NCI-H69 (cell line): ENCODE results near the gene LRRC73.
"Not testable (repeated sequence)": the region's sequence is repeated elsewhere in the genome, so short reads cannot be mapped to it uniquely, and the experiment has no call there.

Experiments used
- DNase-seq: peaks from one replicate; lab custom pipeline; 2025; lab: John Stamatoyannopoulos, UW

LRRC73 gene

DNA sequence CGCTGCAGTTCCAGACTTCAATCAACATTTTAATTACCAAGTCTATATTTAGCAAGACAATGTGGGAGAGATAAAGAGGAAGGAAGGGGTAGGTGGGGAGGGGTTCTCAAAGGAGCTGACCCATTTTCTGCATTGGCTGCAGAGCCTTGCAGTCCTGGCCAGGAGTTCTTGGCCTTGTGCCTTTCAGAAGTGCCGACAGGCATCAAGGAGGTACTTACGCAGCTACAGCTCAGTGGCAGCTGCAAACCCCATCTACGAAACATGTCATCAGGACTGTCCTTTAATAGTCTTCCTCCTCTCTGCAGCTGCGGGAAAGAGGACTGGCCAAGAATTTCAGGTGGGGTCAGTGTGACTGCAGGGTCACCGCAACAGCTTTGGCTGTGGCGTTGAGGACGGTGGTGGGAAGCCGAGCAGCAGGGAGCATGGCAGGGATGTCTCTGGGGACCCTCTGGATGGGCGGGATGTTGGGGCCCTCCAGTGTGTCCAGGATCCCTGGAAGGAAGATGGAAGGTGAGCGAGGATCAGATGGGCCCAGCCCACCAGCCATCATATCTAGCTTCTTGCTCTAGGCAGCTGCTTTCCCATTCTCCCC, 1.8 kb upstream of the LRRC73 start:
- DNase-seq: no peak

DNA sequence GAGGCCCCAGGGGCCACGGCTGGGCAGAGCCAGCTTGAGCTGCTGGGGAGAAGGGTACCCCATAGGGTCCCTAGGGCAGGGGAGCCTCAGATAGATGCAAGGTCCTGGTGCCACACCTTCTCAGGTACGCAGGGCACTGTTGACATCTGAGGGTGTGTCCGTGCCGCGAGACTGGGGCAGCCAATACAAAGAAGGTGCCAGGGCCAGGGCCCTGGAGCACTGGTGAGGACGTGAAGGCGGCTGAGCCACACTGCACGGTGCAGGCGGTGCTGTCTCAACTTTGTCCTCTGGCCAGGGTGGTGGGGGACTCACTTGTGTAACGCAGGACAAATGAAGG, 649 bp upstream of the LRRC73 start:
- DNase-seq: no peak

GRCh38 chr6:43509142-43509983, 783 bp downstream of the LRRC73 start:
- peak; percentile 32 for DNase-seq

- DNase-seq: no peak
These were observed 1.5 kb downstream of the LRRC73 start for GRCh38 chr6:43508481-43509141.

GRCh38 chr6:43506667-43507471, 3.3 kb downstream of the LRRC73 start:
- peak; percentile 77 for DNase-seq

- DNase-seq: no peak
These were observed 4.0 kb downstream of the LRRC73 start for GRCh38 chr6:43506171-43506570.

- no peak for DNase-seq
These were observed 4.4 kb downstream of the LRRC73 start for GRCh38 chr6:43505718-43506117.

DNA sequence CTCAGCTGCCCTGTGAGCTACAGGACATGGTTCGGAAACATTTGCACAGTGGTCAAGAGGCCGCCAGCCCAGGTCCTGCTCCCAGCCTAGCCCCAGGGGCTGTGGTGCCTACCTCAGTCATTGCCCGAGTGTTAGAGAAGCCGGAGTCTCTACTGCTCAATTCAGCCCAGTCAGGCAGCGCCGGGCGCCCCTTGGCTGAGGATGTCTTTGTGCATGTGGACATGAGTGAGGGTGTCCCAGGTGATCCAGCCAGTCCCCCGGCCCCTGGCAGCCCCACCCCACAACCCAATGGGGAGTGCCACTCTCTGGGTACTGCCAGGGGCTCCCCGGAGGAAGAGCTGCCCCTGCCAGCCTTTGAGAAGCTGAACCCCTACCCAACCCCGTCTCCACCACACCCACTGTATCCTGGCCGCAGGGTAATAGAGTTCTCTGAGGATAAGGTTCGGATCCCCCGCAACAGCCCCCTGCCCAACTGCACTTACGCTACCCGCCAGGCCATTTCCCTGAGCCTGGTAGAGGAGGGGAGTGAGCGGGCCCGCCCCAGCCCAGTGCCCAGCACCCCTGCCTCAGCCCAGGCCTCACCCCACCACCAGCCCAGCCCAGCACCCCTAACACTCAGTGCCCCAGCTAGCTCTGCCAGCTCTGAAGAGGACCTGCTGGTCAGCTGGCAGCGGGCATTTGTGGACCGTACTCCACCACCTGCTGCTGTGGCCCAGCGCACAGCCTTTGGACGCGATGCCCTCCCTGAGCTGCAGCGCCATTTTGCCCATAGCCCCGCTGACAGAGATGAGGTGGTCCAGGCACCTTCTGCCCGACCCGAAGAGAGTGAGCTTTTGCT, 5.2 kb downstream of the LRRC73 start:
- no peak for DNase-seq

GRCh38 chr6:43503443-43503842, 6.7 kb downstream of the LRRC73 start:
- no peak for DNase-seq

GRCh38 chr6:43502666-43503065, 7.5 kb downstream of the LRRC73 start:
- no peak for DNase-seq

DNA sequence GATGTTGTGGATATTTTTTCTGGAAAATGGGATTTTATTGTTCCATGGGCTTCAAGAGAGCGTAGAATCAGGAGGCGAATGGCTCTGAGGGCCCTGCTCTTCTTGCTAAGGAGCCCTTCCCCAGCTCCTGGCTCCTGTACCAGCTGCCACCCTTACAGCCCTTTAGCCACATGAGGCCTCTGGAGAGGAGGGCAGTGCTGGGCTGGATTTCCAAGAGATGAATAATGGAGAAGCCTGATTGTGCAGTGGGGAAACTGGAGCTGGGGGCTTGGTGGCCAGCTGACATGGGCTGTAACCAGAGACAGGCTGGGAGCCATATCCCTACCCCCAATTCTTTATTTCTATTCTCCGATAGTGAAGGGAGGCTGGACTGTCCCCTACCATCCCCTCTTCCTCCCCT, 9.2 kb downstream of the LRRC73 start:
- DNase-seq: no peak

GRCh38 chr6:43499028-43499815, 10.9 kb downstream of the LRRC73 start:
- DNase-seq: no peak

- not testable (repeated sequence) for DNase-seq
These were observed 11.9 kb downstream of the LRRC73 start for GRCh38 chr6:43498291-43498690.

DNA sequence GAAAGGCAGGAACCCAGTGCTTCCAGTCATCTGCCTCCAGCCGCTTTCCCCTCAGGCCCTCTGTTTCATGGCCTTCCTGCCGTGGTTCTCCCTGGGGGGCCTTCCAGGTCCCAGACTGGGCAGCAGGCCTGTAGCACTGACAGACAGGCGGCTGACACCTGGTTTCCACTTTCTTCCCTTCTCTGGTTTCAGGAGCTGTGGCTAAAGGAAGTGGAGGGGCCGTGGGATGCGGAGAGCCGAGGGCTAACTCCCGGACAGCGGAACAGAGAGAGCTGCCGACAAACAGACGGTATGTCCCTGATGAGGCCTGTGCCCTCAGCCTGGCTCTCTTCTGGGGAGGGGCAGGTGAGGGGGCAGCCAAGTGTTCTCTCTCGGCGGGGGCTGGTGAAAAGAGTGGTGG, 12.5 kb downstream of the LRRC73 start:
- no peak for DNase-seq

- DNase-seq: no peak
These were observed 13.1 kb downstream of the LRRC73 start for GRCh38 chr6:43497129-43497396.

DNA sequence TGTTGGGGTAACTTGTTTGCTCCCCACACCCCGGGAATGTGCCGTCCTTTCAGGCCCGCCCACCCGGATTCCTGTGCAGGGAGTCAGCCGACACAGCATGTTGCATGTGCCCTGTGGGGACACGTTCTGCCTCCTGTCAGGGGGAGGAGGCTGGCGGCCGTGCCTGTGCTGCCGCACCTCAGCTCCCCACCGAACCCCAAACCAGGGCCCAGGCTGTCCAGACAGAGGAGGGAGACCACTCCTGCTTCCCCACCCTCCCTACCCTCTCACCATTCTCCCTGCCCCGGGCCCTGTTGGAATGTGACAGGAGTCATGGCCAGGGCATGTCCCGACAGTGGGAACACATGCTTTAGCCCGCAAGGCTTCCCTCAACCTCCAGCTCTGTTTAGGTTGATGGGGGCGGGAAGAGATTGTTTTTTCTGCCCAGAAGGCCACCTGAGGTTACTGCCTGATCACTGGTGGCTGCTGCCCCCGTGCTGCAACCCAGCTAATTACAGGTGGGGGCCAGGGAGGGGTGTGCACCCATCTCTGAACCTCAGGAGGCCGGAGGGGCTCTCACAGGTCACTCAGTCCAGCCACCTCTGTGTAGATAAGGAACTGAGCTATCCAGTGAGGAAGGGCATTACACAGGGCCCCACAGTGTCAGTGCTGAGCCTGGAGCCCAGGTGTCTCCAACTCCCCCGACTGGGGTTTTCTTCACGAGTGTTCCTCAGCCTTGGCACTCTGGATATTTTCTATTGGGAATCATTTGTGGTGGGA, 13.6 kb downstream of the LRRC73 start:
- DNase-seq: peak; percentile 27

GRCh38 chr6:43495409-43495941, 14.7 kb downstream of the LRRC73 start:
- DNase-seq: peak; percentile 40

DNA sequence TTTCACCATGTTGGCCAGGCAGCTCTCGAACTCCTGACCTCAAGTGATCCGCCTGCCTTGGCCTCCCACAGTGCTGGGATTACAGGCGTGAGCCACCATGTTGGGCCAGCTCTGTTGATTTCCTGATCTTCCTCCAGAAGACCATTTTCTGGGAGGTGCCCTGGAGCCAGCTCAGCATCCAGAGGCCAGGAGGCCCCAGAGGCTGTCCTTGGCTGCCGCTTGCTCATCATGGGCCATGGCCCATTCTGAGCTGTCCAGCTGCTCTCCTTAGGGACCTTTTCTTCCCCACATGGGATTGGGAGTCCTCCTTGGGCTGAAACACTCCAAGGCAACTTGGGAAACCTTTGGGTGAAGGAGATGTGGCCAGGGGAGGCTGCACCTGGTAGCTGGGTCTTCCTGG, 15.4 kb downstream of the LRRC73 start:
- DNase-seq: no peak

DNA sequence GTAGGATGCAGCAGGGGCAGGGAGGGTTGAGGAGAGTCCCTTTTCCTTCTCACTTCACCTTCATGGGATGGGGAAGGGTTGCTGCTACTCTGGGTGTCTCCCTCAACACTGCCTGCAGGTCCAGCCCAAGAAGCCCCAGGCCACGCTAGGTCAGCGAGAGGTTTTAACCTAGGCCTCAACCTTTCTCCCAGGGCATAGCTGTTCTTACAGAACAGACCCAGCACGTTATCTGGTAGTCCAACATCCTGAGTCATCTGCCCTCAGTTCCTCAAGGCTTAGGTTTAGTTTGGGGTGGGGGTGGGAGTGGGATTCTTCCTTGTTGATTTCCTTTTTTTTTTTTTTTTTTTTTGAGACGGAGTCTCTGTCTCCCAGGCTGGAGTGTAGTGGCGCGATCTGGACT, 15.8 kb downstream of the LRRC73 start:
- DNase-seq: no peak

DNA sequence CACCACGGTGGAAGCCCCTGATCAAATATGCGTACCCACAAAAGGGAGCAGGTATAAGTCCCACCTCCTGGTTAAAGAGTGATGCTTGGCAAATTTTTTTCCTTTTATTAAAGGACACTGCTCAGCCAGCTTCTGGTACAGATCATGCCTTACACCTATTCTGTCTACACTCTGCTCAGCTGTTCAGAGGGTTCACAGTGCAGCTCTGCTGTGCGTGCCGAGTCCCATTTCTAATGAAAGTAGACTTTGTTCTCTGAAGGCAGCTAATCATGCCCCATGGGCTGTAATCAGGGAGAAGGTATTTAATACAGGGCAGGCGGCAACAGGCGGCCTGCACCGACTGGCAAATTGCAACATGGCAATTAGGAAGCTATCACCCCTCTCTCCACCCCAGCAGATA, 16.3 kb downstream of the LRRC73 start:
- no peak for DNase-seq
